ENCODE data around the gene WDR35. TPM values are rescaled to one million over a fixed set of nuclear protein-coding genes. Genes with fewer than 3 reads are reported as not detected.

The WDR35 gene
- total RNA-seq, 1 experiment from 2014 or later, result 15.5 TPM

DNA sequence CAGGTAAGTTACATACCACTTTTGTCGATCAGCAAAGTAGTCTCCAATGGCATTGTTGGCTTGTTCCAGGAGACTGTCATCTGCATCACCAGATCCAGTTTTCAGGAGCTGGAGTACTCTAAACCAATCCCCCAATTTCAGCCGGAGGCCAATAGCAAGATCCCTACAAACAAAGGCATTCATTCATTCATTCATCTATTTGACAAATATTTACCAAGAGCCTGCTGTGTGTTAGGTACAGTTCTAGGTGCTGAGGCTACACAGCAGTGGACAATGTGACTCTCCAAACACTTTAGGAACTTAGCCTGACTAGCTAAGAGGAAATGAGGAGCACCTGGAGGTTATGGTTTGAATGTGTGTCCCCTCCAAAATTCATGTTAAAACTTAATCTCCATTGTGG lies 53.7 kb downstream of the WDR35 start (continued):
- TF ChIP-seq, protein P1, sequence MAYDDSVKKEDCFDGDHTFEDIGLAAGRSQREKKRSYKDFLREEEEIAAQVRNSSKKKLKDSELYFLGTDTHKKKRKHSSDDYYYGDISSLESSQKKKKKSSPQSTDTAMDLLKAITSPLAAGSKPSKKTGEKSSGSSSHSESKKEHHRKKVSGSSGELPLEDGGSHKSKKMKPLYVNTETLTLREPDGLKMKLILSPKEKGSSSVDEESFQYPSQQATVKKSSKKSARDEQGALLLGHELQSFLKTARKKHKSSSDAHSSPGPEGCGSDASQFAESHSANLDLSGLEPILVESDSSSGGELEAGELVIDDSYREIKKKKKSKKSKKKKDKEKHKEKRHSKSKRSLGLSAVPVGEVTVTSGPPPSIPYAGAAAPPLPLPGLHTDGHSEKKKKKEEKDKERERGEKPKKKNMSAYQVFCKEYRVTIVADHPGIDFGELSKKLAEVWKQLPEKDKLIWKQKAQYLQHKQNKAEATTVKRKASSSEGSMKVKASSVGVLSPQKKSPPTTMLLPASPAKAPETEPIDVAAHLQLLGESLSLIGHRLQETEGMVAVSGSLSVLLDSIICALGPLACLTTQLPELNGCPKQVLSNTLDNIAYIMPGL (CRISPR knock-in tag; IDR thresholded peaks at IDR 0.05), result no peak
- TF ChIP-seq ZBTB21 (CRISPR knock-in tag; IDR thresholded peaks at IDR 0.05; ENCODE audit: borderline replicate concordance), result no peak

DNA sequence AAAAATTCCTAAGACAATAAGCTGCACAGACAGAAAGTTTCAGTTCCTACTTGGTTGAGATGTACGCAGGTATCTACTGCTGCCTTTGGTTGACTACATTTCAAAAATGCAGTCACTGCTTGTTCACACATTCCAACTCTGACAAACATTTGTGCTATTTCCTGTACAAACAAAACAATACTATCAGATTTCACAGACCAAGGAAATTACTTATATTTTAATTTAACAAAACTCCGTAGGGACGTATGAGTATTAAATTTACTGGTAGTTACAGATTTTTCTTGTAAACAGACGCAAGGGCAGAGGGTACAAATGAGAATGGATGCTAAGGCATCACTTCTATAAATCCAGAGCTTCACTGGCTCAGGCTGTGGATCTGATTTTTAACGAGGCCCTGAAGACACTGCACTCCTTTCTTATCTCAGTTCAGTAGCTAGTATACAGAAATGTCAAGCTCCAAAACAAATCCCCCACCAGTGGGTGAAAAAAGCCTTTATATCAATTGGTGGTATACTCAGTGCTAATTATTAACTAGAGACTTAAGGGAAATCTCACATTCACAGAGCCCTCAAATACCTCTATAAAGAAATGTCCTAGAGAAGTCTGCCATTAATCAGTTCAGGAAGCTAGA lies 56.4 kb downstream of the WDR35 start:
- POLR2A ChIA-PET, result no interaction called here
- DNase-seq (ENCODE audit: low spot score), result no peak
- no peak overlapping the region for H3K27ac Mint-ChIP-seq
- peaks cover 48% of the 10 kb centered on the region for H3K36me3 Mint-ChIP-seq
- H3K27me3 Mint-ChIP-seq (ENCODE audit: low read depth), result no peaks in the 10 kb centered on the region
- H3K4me1 Mint-ChIP-seq, result no peaks in the 10 kb centered on the region
- ATAC-seq, result no peak
- TF ChIP-seq, protein P2, sequence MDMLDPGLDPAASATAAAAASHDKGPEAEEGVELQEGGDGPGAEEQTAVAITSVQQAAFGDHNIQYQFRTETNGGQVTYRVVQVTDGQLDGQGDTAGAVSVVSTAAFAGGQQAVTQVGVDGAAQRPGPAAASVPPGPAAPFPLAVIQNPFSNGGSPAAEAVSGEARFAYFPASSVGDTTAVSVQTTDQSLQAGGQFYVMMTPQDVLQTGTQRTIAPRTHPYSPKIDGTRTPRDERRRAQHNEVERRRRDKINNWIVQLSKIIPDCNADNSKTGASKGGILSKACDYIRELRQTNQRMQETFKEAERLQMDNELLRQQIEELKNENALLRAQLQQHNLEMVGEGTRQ (CRISPR knock-in tag; IDR thresholded peaks at IDR 0.05), result no peak
- no peak for TF ChIP-seq SMAD4 (CRISPR knock-in tag; IDR thresholded peaks at IDR 0.05)
- peaks cover 12% of the 10 kb centered on the region for H3K9me3 Mint-ChIP-seq
- no peak overlapping the region for H3K4me3 Mint-ChIP-seq
- CTCF ChIA-PET, result interaction anchor here (0.8 kb wide), 1 partner anchor 22 kb away, joined by 3 read pairs; no protein-coding TSS in a partner anchor

DNA sequence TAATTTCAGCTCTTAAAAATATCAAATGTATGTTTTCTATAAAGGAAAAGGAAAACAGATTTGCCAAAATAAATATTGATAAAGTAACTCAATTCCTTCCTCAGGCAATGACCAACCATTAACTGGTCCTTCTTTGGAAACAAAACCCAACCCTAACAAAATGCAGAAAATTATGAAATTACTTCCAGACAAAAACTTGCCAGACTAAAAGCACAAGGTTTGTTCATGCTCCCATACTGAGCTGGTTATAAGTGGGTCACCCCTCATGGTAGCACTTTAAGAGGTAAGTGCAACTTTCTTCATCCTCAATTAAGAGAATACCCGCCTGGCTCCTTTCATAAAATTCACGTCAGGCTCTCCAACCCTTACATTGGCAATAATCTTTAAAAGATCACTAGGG lies 57.0 kb downstream of the WDR35 start:
- no peak for ATAC-seq
- peaks cover 50% of the 10 kb centered on the region for H3K36me3 Mint-ChIP-seq
- TF ChIP-seq NFYB (CRISPR knock-in tag; conservative IDR thresholded peaks at IDR 0.05; ENCODE audit: low read depth), result no peak
- ChIA-PET CTCF (interaction anchor here (0.8 kb wide), 1 partner anchor 23 kb away, joined by 3 read pairs; no protein-coding TSS in a partner anchor), POLR2A (no interaction called here)
- H3K4me3 Mint-ChIP-seq, result no peak overlapping the region
- H3K9me3 Mint-ChIP-seq, result peaks cover 18% of the 10 kb centered on the region
- H3K4me1 Mint-ChIP-seq, result no peaks in the 10 kb centered on the region
- H3K27me3 Mint-ChIP-seq (ENCODE audit: low read depth), result no peaks in the 10 kb centered on the region
- DNase-seq (ENCODE audit: low spot score), result no peak
- no peak overlapping the region for H3K27ac Mint-ChIP-seq

DNA sequence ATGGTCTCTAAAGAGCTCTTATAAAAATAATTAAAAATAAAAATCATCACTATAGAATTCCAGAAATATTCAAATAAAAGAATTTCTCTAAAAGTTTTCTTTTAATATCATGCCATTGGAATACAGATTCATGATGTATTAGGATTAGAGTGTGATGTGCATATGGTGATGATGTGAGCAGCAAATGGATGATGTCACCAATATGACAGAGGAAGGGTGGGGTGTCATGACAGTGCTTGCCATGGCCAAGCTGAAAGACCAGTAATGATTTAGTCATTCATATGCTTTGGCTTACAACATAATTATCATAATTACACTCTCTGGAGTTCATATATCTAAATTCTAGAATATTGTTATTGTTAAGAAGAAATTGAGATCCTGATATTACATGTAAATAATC lies 60.7 kb downstream of the WDR35 start:
- POLR2A ChIA-PET, result no interaction called here
- CTCF ChIA-PET, result no interaction called here
- Mint-ChIP-seq H3K4me3 (no peak overlapping the region), H3K36me3 (peaks cover 63% of the 10 kb centered on the region), H3K4me1 (peaks cover 6% of the 10 kb centered on the region), H3K27ac (no peak overlapping the region), H3K9me3 (peaks cover 36% of the 10 kb centered on the region), H3K27me3 (ENCODE audit: low read depth) (no peaks in the 10 kb centered on the region)
- DNase-seq (ENCODE audit: low spot score) (no peak), ATAC-seq (no peak)
- TF ChIP-seq ZNF416 (CRISPR knock-in tag; IDR thresholded peaks at IDR 0.05), result no peak
- TF ChIP-seq ATF1 (CRISPR knock-in tag; IDR thresholded peaks at IDR 0.05), result no peak
- no peak for TF ChIP-seq RORB (CRISPR knock-in tag; IDR thresholded peaks at IDR 0.05)
- no peak for TF ChIP-seq CREB1 (CRISPR knock-in tag; IDR thresholded peaks at IDR 0.05)
- TF ChIP-seq, protein P3, sequence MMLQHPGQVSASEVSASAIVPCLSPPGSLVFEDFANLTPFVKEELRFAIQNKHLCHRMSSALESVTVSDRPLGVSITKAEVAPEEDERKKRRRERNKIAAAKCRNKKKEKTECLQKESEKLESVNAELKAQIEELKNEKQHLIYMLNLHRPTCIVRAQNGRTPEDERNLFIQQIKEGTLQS (CRISPR knock-in tag; conservative IDR thresholded peaks at IDR 0.05), result no peak
- TF ChIP-seq NFATC4 (CRISPR knock-in tag; IDR thresholded peaks at IDR 0.05), result no peak
- TF ChIP-seq, protein P4, sequence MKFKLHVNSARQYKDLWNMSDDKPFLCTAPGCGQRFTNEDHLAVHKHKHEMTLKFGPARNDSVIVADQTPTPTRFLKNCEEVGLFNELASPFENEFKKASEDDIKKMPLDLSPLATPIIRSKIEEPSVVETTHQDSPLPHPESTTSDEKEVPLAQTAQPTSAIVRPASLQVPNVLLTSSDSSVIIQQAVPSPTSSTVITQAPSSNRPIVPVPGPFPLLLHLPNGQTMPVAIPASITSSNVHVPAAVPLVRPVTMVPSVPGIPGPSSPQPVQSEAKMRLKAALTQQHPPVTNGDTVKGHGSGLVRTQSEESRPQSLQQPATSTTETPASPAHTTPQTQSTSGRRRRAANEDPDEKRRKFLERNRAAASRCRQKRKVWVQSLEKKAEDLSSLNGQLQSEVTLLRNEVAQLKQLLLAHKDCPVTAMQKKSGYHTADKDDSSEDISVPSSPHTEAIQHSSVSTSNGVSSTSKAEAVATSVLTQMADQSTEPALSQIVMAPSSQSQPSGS (CRISPR knock-in tag; IDR thresholded peaks at IDR 0.05; ENCODE audit: borderline replicate concordance, low read depth), result no peak
- TF ChIP-seq, protein P5, sequence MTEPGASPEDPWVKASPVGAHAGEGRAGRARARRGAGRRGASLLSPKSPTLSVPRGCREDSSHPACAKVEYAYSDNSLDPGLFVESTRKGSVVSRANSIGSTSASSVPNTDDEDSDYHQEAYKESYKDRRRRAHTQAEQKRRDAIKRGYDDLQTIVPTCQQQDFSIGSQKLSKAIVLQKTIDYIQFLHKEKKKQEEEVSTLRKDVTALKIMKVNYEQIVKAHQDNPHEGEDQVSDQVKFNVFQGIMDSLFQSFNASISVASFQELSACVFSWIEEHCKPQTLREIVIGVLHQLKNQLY (CRISPR knock-in tag; IDR thresholded peaks at IDR 0.05), result no peak
- TF ChIP-seq, protein P6, sequence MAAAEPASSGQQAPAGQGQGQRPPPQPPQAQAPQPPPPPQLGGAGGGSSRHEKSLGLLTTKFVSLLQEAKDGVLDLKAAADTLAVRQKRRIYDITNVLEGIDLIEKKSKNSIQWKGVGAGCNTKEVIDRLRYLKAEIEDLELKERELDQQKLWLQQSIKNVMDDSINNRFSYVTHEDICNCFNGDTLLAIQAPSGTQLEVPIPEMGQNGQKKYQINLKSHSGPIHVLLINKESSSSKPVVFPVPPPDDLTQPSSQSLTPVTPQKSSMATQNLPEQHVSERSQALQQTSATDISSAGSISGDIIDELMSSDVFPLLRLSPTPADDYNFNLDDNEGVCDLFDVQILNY (CRISPR knock-in tag; IDR thresholded peaks at IDR 0.05), result no peak
- TF ChIP-seq, protein P7, sequence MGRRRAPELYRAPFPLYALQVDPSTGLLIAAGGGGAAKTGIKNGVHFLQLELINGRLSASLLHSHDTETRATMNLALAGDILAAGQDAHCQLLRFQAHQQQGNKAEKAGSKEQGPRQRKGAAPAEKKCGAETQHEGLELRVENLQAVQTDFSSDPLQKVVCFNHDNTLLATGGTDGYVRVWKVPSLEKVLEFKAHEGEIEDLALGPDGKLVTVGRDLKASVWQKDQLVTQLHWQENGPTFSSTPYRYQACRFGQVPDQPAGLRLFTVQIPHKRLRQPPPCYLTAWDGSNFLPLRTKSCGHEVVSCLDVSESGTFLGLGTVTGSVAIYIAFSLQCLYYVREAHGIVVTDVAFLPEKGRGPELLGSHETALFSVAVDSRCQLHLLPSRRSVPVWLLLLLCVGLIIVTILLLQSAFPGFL (CRISPR knock-in tag; IDR thresholded peaks at IDR 0.05; ENCODE audit: borderline replicate concordance), result no peak
- TF ChIP-seq JUN (CRISPR knock-in tag; IDR thresholded peaks at IDR 0.05), result no peak
- TF ChIP-seq, protein P8, sequence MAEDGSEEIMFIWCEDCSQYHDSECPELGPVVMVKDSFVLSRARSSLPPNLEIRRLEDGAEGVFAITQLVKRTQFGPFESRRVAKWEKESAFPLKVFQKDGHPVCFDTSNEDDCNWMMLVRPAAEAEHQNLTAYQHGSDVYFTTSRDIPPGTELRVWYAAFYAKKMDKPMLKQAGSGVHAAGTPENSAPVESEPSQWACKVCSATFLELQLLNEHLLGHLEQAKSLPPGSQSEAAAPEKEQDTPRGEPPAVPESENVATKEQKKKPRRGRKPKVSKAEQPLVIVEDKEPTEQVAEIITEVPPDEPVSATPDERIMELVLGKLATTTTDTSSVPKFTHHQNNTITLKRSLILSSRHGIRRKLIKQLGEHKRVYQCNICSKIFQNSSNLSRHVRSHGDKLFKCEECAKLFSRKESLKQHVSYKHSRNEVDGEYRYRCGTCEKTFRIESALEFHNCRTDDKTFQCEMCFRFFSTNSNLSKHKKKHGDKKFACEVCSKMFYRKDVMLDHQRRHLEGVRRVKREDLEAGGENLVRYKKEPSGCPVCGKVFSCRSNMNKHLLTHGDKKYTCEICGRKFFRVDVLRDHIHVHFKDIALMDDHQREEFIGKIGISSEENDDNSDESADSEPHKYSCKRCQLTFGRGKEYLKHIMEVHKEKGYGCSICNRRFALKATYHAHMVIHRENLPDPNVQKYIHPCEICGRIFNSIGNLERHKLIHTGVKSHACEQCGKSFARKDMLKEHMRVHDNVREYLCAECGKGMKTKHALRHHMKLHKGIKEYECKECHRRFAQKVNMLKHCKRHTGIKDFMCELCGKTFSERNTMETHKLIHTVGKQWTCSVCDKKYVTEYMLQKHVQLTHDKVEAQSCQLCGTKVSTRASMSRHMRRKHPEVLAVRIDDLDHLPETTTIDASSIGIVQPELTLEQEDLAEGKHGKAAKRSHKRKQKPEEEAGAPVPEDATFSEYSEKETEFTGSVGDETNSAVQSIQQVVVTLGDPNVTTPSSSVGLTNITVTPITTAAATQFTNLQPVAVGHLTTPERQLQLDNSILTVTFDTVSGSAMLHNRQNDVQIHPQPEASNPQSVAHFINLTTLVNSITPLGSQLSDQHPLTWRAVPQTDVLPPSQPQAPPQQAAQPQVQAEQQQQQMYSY (CRISPR knock-in tag; IDR thresholded peaks at IDR 0.05), result no peak
- no peak for TF ChIP-seq FOXK1 (CRISPR knock-in tag; IDR thresholded peaks at IDR 0.05)
- TF ChIP-seq GRHL2 (CRISPR knock-in tag; IDR thresholded peaks at IDR 0.05; ENCODE audit: insufficient replicate concordance, severe bottlenecking), result no peak
